NCI-H510A (cell line): ENCODE measurements around the gene ITGB3BP.
"Not testable (repeated sequence)": the region's sequence is repeated elsewhere in the genome, so short reads cannot be mapped to it uniquely, and the experiment has no call there.

ENCODE experiments used
- DNase-seq: peaks from one replicate; lab custom pipeline; 2025; lab: John Stamatoyannopoulos, UW

Gene ITGB3BP

GRCh38 chr1:63506782-63507181, 16.2 kb downstream of the ITGB3BP start:
- no peak for DNase-seq

GRCh38 chr1:63501256-63501655, 21.8 kb downstream of the ITGB3BP start:
- DNase-seq: no peak

DNA sequence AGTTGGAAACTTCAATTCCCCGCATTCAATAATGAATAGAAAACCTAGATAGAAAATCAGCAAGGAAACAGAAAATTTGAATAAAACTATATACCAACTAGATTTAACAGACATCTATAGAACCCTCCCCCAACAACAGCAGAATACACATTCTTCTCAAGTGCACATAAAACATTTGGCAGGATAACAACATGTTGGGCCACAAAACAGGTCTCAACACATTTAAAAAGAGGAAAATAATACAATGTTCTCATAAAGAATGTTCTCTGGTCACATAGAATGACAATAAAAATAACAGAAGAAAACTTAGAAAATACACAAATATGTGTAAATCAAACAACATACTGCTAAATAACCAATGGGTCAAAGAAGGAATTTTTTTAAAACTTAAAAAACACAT, 24.9 kb downstream of the ITGB3BP start:
- DNase-seq: no peak

GRCh38 chr1:63497577-63497976, 25.4 kb downstream of the ITGB3BP start:
- DNase-seq: no peak

DNA sequence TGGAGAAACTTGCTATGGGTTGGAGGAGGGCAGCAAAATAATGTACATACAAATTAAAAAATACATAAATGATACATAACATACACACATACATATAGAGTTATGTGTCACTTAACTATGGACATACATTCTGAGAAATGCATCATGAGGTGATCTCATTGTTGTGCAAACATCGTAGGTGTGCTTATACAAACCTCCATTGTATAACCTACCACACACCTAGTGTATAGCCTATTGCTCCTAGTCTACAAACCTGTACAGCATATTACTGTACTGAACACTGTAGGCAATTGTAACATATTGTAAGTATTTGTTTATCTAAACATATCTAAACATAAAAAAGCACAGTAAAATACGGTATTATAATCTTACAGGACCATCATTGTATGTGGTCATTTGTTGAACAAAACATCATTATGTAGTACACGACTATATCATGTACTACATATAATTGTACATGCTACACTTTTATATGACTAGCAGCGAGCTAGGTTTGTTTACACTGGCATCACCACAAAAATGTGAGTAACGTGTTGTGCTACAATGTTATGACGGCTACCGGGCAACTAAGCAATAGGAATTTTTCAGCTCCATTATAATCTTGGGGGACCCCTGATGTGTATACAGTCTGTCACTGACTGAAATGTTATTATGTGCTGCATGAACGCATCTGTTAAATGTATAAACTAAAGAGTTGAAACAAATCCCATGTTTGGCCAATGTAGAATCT, 35.5 kb downstream of the ITGB3BP start:
- no peak for DNase-seq

DNA sequence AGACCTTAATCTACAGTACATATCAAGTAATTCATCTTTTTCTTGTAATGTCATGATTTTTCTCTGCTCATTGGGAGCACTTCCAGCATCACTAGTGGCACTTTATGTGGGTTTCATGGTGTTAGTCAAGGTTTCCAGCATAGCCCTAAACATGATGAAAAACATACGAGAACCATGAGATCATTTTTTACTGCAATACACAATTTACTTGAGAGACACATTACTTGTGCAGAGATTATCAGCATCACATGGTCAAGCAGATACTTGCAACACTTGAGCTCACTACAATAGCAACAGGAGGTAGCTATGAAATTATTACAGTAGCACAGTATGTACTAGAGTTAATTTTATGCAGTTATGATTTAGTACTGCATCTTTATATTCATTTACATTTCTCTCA, 36.4 kb downstream of the ITGB3BP start:
- no peak for DNase-seq

- DNase-seq: no peak
Measured at GRCh38 chr1:63480057-63480456, 43.0 kb downstream of the ITGB3BP start.

DNA sequence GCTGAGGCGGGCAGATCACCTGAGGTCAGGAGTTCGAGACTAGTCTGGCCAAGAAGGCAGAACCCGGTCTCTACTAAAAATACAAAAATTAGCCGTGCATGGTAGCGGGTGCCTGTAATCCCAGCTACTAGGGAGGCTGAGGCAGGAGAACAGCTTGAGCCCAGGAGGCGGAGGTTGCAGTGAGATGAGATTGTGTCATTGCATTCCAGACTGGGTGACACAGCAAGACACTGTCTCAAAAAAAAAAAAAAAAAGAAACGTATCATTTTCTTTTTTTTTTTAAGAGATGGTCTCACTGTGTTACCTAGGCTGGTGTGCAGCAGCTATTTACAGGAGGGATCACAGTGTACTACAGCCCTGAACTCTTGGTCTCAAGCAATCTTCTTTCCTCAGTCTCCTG, 47.3 kb downstream of the ITGB3BP start:
- no peak for DNase-seq

- DNase-seq: not testable (repeated sequence)
Measured at GRCh38 chr1:63468683-63469082, 54.3 kb downstream of the ITGB3BP start.

GRCh38 chr1:63466759-63467158, 56.3 kb downstream of the ITGB3BP start:
- DNase-seq: no peak

GRCh38 chr1:63466181-63466580, 56.8 kb downstream of the ITGB3BP start:
- DNase-seq: no peak

DNA sequence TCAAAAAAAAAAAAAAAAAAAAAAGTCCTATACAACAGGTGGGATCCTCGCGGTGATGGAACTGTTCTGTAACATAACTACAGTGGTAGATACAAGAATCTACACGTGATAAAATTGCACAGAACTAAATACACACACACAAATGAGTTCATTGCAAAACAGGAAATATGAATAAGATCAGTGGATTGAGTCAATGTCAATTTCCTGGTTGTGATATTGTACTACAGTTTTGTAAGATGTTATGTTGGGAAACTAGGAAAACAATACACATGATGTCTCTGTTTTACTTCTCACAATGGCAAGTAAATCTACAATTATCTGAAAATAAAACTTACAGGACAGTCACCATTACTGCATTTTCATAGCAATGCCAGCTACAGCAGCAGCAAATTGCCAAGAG, 59.8 kb downstream of the ITGB3BP start:
- no peak for DNase-seq

- DNase-seq: no peak
Measured at GRCh38 chr1:63461661-63462230, 61.3 kb downstream of the ITGB3BP start.

GRCh38 chr1:63458750-63459149, 64.3 kb downstream of the ITGB3BP start:
- no peak for DNase-seq

DNA sequence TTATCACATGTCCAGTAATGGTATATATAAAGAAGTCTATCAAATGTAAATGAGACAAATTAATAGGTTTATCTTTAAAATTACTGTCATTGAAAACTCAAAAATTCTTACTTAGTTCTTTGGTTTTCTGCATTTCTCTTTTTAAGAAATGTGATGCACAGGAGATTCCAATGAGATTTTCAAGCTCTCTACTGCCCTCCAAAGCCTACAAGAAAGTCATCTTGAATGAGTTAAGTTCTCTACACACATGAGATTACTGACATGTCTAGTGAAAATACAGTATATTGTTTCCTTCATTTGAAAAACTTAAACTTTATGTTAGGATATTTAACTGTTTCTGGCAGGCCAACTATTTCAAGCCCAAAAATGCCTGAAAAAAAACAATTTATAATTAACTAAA, 68.8 kb downstream of the ITGB3BP start:
- DNase-seq: no peak

GRCh38 chr1:63453232-63453631, 69.8 kb downstream of the ITGB3BP start:
- DNase-seq: no peak

DNA sequence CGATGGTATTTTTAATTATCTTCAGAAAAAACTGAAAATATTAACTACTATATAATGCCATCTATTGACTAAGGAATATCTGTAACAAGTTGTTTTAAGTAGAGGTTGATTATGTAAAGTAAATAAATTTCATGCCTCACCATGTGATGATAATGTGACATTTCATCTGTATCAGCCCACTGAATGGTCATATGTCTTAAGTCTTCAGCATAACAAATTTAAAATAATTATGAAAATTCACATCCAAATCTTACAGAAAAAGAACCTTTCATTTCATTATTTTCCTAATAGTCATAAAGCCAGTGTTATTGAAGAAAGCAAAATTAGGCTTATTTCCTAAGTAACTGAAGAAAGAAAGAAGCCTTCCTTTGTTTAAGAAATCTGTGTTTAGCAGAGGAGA, 72.6 kb downstream of the ITGB3BP start:
- no peak for DNase-seq

DNA sequence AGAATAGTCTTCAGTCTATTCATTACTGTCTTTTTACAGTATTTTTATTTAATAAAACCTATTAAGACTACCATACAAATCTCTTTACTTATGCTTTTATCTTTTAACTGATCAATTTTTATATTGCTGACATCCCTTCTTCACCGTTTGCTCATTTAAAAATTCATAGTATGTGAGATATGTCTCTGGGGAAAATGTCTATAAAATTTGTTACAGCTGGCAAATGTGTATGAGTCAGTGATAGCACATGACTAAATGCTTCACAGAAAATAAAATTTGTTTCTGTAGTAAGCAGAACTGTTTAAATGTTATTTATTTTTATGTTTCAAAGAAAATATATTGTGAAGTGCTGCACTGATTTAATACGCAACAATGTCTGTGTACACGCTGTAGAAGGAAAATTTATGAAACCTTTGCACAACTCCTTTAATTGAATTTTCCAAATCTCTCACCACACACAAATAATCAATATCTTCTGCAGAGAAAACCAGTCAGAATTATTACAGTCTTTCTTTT, 74.2 kb downstream of the ITGB3BP start:
- no peak for DNase-seq

- DNase-seq: no peak
Measured at GRCh38 chr1:63442141-63442475, 80.9 kb downstream of the ITGB3BP start.

GRCh38 chr1:63435161-63435560, 87.9 kb downstream of the ITGB3BP start:
- no peak for DNase-seq

DNA sequence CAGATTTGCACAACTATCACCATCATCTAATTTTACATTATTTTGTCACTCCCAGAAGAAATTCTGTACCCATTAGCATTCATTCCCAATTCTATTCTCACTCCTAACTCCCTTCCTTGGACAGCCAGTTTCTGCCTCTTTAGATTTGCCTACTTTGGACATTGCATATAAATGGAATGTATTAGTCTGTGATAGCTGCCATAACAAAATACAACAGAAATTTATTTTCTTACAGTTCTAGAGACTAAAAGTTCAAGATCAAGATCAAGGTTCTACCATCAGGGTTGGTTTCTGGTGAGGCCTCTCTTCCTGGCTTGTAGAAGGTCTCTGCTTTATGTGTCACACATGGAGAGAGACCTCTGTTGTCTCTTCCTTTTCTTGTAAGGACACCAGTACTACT, 93.7 kb downstream of the ITGB3BP start:
- DNase-seq: no peak

GRCh38 chr1:63428815-63429214, 94.2 kb downstream of the ITGB3BP start:
- no peak for DNase-seq

GRCh38 chr1:63423649-63424048, 99.4 kb downstream of the ITGB3BP start:
- DNase-seq: no peak

DNA sequence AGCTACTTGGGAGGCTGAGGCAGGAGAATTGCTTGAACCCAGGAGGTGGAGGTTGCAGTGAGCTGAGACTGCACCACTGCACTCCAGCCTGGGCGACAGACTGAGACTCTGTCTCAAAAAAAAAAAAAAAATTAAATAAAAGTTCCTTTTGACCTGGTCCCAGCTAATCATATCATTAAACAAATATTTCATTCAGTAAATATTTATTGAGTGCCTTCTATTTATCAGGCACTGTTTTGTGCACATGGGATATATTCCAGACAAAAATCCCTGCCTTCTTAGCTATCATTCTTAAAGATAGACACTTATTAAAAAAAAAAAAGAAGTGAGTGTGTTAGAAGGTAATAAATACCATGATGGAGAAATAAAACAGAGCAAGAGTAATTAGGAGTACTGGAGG, 102.3 kb downstream of the ITGB3BP start:
- DNase-seq: not testable (repeated sequence)
